GM23338 (cell line): ENCODE data around the gene CAPN7. TPM values are rescaled to one million over a fixed set of nuclear protein-coding genes. Genes with fewer than 3 reads are reported as not detected.

ENCODE experiments used
- ATAC-seq: fragments of 200-7000 bp; cut with Tn5 transposase; 3 replicates; pipeline ENCODE4 v1.9.1; 2020
- DNase-seq: peaks from one replicate; pipeline ENCODE4 v3.0.0-alpha.2; 2015; ENCODE audit warnings: low spot score
- H2AFZ ChIP-seq: fragments of 200-600 bp; sonication (generic); 2 replicates; pipeline ENCODE4 v1.8.0; 2016; ENCODE audit warnings: antibody characterized with exemption, mild to moderate bottlenecking, moderate library complexity
- H3F3A ChIP-seq: fragments of 200-600 bp; sonication (generic); replicated peaks from 2 replicates; pipeline ENCODE4 v1.8.0; 2017; ENCODE audit warnings: antibody characterized with exemption, mixed run types, low read depth
- H3K27ac ChIP-seq: fragments of 200-600 bp; sonication (generic); 2 replicates; pipeline ENCODE4 v1.6.1; 2016; ENCODE audit warnings: low read depth
- H3K27me3 ChIP-seq: fragments of 200-600 bp; sonication (generic); 2 replicates; pipeline ENCODE4 v1.8.0; 2016; ENCODE audit warnings: mild to moderate bottlenecking, mixed run types, moderate library complexity; ENCODE audit not compliant: insufficient read depth
- H3K36me3 ChIP-seq: fragments of 200-600 bp; sonication (generic); 2 replicates; pipeline ENCODE4 v1.8.0; 2016; ENCODE audit warnings: mild to moderate bottlenecking; ENCODE audit not compliant: insufficient read depth
- H3K4me1 ChIP-seq: fragments of 200-600 bp; sonication (generic); 2 replicates; pipeline ENCODE4 v1.8.0; 2016; ENCODE audit warnings: mild to moderate bottlenecking, moderate library complexity; ENCODE audit not compliant: insufficient read depth
- H3K4me2 ChIP-seq: fragments of 200-600 bp; sonication (generic); 2 replicates; pipeline ENCODE4 v1.7.1; 2017; ENCODE audit warnings: mixed run types
- H3K4me3 ChIP-seq: fragments of 200-600 bp; sonication (generic); 2 replicates; pipeline ENCODE4 v1.6.1; 2016; ENCODE audit warnings: mixed run types
- H3K79me2 ChIP-seq: fragments of 200-600 bp; sonication (generic); replicated peaks from 2 replicates; pipeline ENCODE4 v1.8.0; 2017; ENCODE audit warnings: mild to moderate bottlenecking; ENCODE audit not compliant: insufficient read depth
- H3K9me2 ChIP-seq: fragments of 200-600 bp; sonication (generic); 2 replicates; pipeline ENCODE4 v1.8.0; 2017; ENCODE audit not compliant: insufficient read depth
- H4K20me1 ChIP-seq: fragments of 200-600 bp; sonication (generic); replicated peaks from 2 replicates; pipeline ENCODE4 v1.8.0; 2017; ENCODE audit warnings: mild to moderate bottlenecking; ENCODE audit not compliant: insufficient read depth
- H3K27ac Mint-ChIP-seq: 2 replicates; pipeline ENCODE4 v1.8.0; 2020; ENCODE audit warnings: inconsistent platforms, mild to moderate bottlenecking, moderate library complexity, mixed read lengths
- H3K27me3 Mint-ChIP-seq: 3 replicates; pipeline ENCODE4 v1.8.0; 2022; ENCODE audit warnings: low read depth, mild to moderate bottlenecking, moderate library complexity, mixed read lengths, inconsistent platforms; ENCODE audit not compliant: insufficient read depth, poor library complexity
- H3K36me3 Mint-ChIP-seq: 3 replicates; pipeline ENCODE4 v1.8.0; 2021; ENCODE audit warnings: low read depth, mild to moderate bottlenecking, inconsistent platforms, moderate library complexity, mixed read lengths
- H3K4me1 Mint-ChIP-seq: 3 replicates; pipeline ENCODE4 v1.8.0; 2020; ENCODE audit warnings: mild to moderate bottlenecking, inconsistent platforms, mixed read lengths
- H3K4me3 Mint-ChIP-seq: 3 replicates; pipeline ENCODE4 v1.8.0; 2021; ENCODE audit warnings: moderate library complexity, mild to moderate bottlenecking, inconsistent platforms, mixed read lengths
- H3K9me3 Mint-ChIP-seq: 3 replicates; pipeline ENCODE4 v1.8.0; 2020; ENCODE audit warnings: moderate library complexity, mild to moderate bottlenecking, inconsistent platforms, mixed read lengths
- CREB1 ChIP-seq: fragments of 250-450 bp; sonication (Bioruptor Pico); IDR thresholded peaks from 2 replicates; pipeline ENCODE4 v1.5.0; 2020; ENCODE audit warnings: low read depth, mild to moderate bottlenecking, moderate library complexity
- CTCF ChIP-seq, 2 experiments: fragments of 200-600 bp in 1 of 2; sonication (generic) in 1 of 2; conservative IDR thresholded peaks; 2 replicates each; pipeline versions ENCODE4 v1.5.1 to v1.6.1; 2016 to 2017; ENCODE audit warnings: antibody characterized with exemption in 2 of 2, low read depth in 2 of 2, mild to moderate bottlenecking in 2 of 2, moderate library complexity in 1 of 2
- ETS1 ChIP-seq: IDR thresholded peaks from 2 replicates; pipeline ENCODE4 v1.6.1; 2016; ENCODE audit warnings: antibody characterized with exemption
- EZH2 ChIP-seq: fragments of 200-600 bp; sonication (generic); IDR thresholded peaks from one replicate; pipeline ENCODE4 v1.8.0; 2017; ENCODE audit warnings: antibody characterized with exemption, mild to moderate bottlenecking, low read depth; ENCODE audit not compliant: unreplicated experiment
- JUNB ChIP-seq: IDR thresholded peaks from one replicate; pipeline ENCODE4 v1.6.1; 2016; ENCODE audit warnings: antibody characterized with exemption; ENCODE audit not compliant: unreplicated experiment
- POLR2AphosphoS5 ChIP-seq: IDR thresholded peaks from 2 replicates; pipeline ENCODE4 v1.6.1; 2016; ENCODE audit warnings: antibody characterized with exemption, low read depth
- STAT1 ChIP-seq: IDR thresholded peaks from one replicate; pipeline ENCODE4 v1.6.1; 2016; ENCODE audit warnings: antibody characterized with exemption; ENCODE audit not compliant: unreplicated experiment
- ZNF114 ChIP-seq: fragments of 250-450 bp; sonication (Bioruptor Pico); IDR thresholded peaks from 2 replicates; pipeline ENCODE4 v1.5.0; 2020; ENCODE audit warnings: mild to moderate bottlenecking, moderate library complexity
- ZNF331 ChIP-seq: fragments of 250-450 bp; sonication (Bioruptor Pico); IDR thresholded peaks from 2 replicates; pipeline ENCODE4 v1.5.0; 2020; ENCODE audit warnings: low read depth, mild to moderate bottlenecking, moderate library complexity
- polyA plus RNA-seq: library from polyadenylated mRNA; unstranded; fragments of >200 nt; fragmentation: Nextera tagmentation; extraction: Ambion mirVana; gene quantifications from 2 replicates; pipeline ENCODE4 v1.2.1, GENCODE V29; 2016
- total RNA-seq: library from RNA; depleted of rRNA; stranded (reverse); fragments of >200 nt; shearing (Covaris generic); gene quantifications from 2 replicates; pipeline ENCODE4 v1.2.3, GENCODE V29; 2014
- TF ChIP-seq, protein P1 (sequence below): IDR thresholded peaks from one replicate; pipeline ENCODE4 v1.6.1; 2018; ENCODE audit warnings: antibody characterized with exemption; ENCODE audit not compliant: unreplicated experiment
- TF ChIP-seq, protein P2 (sequence below): fragments of 250-450 bp; sonication (Bioruptor Pico); IDR thresholded peaks from 2 replicates; pipeline ENCODE4 v1.5.0; 2020; ENCODE audit warnings: mild to moderate bottlenecking, moderate library complexity

CAPN7 gene
- total and polyA plus RNA-seq, 2 experiments from 2014 or later = 9.9 to 18.1 TPM

DNA sequence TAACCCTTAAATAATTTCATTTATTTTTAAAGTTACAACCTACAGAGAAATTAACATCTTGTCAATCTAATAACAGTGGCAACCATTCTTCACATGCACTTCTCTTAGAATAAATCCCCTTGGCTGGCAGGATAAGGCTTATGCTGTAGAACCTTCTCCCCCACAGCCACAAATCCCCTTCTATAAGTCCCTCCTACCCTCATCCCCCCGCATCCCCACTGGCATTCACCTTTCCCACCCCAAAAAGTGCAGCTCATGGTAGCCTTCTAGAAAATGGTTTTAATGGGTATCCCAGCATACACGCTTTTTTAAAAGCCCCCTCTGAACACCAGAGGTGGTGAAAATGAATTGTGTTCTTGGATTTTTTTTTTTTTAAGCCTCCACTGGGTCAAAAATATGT, 49.2 kb downstream of the CAPN7 start (continued):
- TF ChIP-seq, protein P1, sequence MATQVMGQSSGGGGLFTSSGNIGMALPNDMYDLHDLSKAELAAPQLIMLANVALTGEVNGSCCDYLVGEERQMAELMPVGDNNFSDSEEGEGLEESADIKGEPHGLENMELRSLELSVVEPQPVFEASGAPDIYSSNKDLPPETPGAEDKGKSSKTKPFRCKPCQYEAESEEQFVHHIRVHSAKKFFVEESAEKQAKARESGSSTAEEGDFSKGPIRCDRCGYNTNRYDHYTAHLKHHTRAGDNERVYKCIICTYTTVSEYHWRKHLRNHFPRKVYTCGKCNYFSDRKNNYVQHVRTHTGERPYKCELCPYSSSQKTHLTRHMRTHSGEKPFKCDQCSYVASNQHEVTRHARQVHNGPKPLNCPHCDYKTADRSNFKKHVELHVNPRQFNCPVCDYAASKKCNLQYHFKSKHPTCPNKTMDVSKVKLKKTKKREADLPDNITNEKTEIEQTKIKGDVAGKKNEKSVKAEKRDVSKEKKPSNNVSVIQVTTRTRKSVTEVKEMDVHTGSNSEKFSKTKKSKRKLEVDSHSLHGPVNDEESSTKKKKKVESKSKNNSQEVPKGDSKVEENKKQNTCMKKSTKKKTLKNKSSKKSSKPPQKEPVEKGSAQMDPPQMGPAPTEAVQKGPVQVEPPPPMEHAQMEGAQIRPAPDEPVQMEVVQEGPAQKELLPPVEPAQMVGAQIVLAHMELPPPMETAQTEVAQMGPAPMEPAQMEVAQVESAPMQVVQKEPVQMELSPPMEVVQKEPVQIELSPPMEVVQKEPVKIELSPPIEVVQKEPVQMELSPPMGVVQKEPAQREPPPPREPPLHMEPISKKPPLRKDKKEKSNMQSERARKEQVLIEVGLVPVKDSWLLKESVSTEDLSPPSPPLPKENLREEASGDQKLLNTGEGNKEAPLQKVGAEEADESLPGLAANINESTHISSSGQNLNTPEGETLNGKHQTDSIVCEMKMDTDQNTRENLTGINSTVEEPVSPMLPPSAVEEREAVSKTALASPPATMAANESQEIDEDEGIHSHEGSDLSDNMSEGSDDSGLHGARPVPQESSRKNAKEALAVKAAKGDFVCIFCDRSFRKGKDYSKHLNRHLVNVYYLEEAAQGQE = no peak
- TF ChIP-seq EZH2 = no peak
- TF ChIP-seq CTCF (conservative IDR thresholded peaks at IDR 0.05; ENCODE audit: low read depth in 2 of 2) = no peak
- TF ChIP-seq ETS1 = no peak

GRCh38 chr3:15256861-15257341, 50.9 kb downstream of the CAPN7 start:
- Histone ChIP-seq H3K4me1 (no peaks in the 10 kb centered on the region), H4K20me1 (no peaks in the 10 kb centered on the region; the same call in 1 of the 2 replicates), H3K27me3 (no peaks in the 10 kb centered on the region), H2AFZ (no peak overlapping the region), H3K4me2 (no peak overlapping the region), H3K79me2 (no peaks in the 10 kb centered on the region), H3K36me3 (peaks cover 12% of the 10 kb centered on the region; the same call in 1 of the 2 replicates), H3K9me2 (peaks cover 3% of the 10 kb centered on the region; the same call in 1 of the 2 replicates), H3K4me3 (no peak overlapping the region), H3F3A (no peaks in the 10 kb centered on the region), H3K27ac (no peak overlapping the region)
- no peaks in the 10 kb centered on the region for H3K4me1 Mint-ChIP-seq
- H3K4me3 Mint-ChIP-seq = no peak overlapping the region
- no peak overlapping the region for H3K27ac Mint-ChIP-seq
- peaks cover 25% of the 10 kb centered on the region for H3K36me3 Mint-ChIP-seq
- ATAC-seq (no peak), DNase-seq (no peak)
- H3K9me3 Mint-ChIP-seq = no peaks in the 10 kb centered on the region
- H3K27me3 Mint-ChIP-seq = peaks cover 5% of the 10 kb centered on the region
- TF ChIP-seq, protein P2, sequence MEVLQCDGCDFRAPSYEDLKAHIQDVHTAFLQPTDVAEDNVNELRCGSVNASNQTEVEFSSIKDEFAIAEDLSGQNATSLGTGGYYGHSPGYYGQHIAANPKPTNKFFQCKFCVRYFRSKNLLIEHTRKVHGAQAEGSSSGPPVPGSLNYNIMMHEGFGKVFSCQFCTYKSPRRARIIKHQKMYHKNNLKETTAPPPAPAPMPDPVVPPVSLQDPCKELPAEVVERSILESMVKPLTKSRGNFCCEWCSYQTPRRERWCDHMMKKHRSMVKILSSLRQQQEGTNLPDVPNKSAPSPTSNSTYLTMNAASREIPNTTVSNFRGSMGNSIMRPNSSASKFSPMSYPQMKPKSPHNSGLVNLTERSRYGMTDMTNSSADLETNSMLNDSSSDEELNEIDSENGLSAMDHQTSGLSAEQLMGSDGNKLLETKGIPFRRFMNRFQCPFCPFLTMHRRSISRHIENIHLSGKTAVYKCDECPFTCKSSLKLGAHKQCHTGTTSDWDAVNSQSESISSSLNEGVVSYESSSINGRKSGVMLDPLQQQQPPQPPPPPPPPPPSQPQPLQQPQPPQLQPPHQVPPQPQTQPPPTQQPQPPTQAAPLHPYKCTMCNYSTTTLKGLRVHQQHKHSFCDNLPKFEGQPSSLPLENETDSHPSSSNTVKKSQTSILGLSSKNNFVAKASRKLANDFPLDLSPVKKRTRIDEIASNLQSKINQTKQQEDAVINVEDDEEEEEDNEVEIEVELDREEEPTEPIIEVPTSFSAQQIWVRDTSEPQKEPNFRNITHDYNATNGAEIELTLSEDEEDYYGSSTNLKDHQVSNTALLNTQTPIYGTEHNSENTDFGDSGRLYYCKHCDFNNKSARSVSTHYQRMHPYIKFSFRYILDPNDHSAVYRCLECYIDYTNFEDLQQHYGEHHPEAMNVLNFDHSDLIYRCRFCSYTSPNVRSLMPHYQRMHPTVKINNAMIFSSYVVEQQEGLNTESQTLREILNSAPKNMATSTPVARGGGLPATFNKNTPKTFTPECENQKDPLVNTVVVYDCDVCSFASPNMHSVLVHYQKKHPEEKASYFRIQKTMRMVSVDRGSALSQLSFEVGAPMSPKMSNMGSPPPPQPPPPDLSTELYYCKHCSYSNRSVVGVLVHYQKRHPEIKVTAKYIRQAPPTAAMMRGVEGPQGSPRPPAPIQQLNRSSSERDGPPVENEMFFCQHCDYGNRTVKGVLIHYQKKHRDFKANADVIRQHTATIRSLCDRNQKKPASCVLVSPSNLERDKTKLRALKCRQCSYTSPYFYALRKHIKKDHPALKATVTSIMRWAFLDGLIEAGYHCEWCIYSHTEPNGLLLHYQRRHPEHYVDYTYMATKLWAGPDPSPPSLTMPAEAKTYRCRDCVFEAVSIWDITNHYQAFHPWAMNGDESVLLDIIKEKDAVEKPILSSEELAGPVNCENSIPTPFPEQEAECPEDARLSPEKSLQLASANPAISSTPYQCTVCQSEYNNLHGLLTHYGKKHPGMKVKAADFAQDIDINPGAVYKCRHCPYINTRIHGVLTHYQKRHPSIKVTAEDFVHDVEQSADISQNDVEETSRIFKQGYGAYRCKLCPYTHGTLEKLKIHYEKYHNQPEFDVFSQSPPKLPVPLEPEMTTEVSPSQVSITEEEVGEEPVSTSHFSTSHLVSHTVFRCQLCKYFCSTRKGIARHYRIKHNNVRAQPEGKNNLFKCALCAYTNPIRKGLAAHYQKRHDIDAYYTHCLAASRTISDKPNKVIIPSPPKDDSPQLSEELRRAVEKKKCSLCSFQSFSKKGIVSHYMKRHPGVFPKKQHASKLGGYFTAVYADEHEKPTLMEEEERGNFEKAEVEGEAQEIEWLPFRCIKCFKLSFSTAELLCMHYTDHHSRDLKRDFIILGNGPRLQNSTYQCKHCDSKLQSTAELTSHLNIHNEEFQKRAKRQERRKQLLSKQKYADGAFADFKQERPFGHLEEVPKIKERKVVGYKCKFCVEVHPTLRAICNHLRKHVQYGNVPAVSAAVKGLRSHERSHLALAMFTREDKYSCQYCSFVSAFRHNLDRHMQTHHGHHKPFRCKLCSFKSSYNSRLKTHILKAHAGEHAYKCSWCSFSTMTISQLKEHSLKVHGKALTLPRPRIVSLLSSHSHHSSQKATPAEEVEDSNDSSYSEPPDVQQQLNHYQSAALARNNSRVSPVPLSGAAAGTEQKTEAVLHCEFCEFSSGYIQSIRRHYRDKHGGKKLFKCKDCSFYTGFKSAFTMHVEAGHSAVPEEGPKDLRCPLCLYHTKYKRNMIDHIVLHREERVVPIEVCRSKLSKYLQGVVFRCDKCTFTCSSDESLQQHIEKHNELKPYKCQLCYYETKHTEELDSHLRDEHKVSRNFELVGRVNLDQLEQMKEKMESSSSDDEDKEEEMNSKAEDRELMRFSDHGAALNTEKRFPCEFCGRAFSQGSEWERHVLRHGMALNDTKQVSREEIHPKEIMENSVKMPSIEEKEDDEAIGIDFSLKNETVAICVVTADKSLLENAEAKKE (CRISPR knock-in tag) = no peak
- TF ChIP-seq ZNF114 (CRISPR knock-in tag) = no peak
- no peak for TF ChIP-seq ETS1
- TF ChIP-seq EZH2 = no peak
- no peak for TF ChIP-seq STAT1
- no peak for TF ChIP-seq JUNB
- no peak for TF ChIP-seq ZNF331 (CRISPR knock-in tag)
- no peak for TF ChIP-seq CREB1 (CRISPR knock-in tag)
- no peak for TF ChIP-seq POLR2AphosphoS5
